HUES6 (cell line): ENCODE results near the gene COL5A3.

ENCODE experiments used
- H3K27ac ChIP-seq: 2 replicates; pipeline ENCODE4 v1.7.0; 2013; ENCODE audit warnings: low read depth, mild to moderate bottlenecking, low read length, inconsistent platforms
- H3K27me3 ChIP-seq: 2 replicates; pipeline ENCODE4 v1.6.1; 2013; ENCODE audit warnings: low read length; ENCODE audit not compliant: control insufficient read depth, insufficient read depth
- H3K36me3 ChIP-seq: 2 replicates; pipeline ENCODE4 v1.6.1; 2013; ENCODE audit warnings: low read length; ENCODE audit not compliant: control insufficient read depth, insufficient read depth
- H3K4me1 ChIP-seq: 2 replicates; pipeline ENCODE4 v1.6.1; 2013; ENCODE audit warnings: low read length; ENCODE audit not compliant: control insufficient read depth, insufficient read depth
- H3K4me3 ChIP-seq: 2 replicates; pipeline ENCODE4 v1.5.1; 2013; ENCODE audit warnings: low read depth, low read length
- H3K9ac ChIP-seq: one replicate; pipeline ENCODE4 v1.6.1; 2013; ENCODE audit warnings: mild to moderate bottlenecking, low read length
- H3K9me3 ChIP-seq: 2 replicates; pipeline ENCODE4 v1.6.1; 2013; ENCODE audit warnings: low read depth, low read length; ENCODE audit not compliant: control insufficient read depth, insufficient read depth

COL5A3 gene

GRCh38 chr19:10010247-10010691, at the start of gene COL5A3:
Gene COL5A3 (minus strand): TSS chr19:10010504. CDS start chr19:10010385, 119 bp downstream.
- H3K9ac ChIP-seq: no peak within 1 kb of the TSS
- no peaks in the 10 kb centered on the region for H3K9me3 ChIP-seq
- H3K36me3 ChIP-seq: no peaks in the 10 kb centered on the region
- H3K4me3 ChIP-seq: peak within 1 kb of the TSS; percentile 50
- peaks cover 13% of the 10 kb centered on the region for H3K4me1 ChIP-seq
- H3K27me3 ChIP-seq: peaks cover 58% of the 10 kb centered on the region
- H3K27ac ChIP-seq: no peak within 1 kb of the TSS

GRCh38 chr19:10052602-10053360, 42.5 kb upstream of the COL5A3 start:
- Histone ChIP-seq H3K27ac (no peak overlapping the region), H3K27me3 (peaks cover 38% of the 10 kb centered on the region; the same call in 1 of the 2 replicates), H3K4me3 (no peak overlapping the region), H3K4me1 (no peaks in the 10 kb centered on the region), H3K9ac (no peak overlapping the region), H3K9me3 (no peaks in the 10 kb centered on the region), H3K36me3 (no peaks in the 10 kb centered on the region)

GRCh38 chr19:10049626-10050025, 39.3 kb upstream of the COL5A3 start:
- Histone ChIP-seq H3K4me1 (no peaks in the 10 kb centered on the region), H3K9me3 (peaks cover 6% of the 10 kb centered on the region; the same call in 1 of the 2 replicates), H3K9ac (no peak overlapping the region), H3K27me3 (peaks cover 38% of the 10 kb centered on the region), H3K4me3 (no peak overlapping the region), H3K27ac (no peak overlapping the region), H3K36me3 (no peaks in the 10 kb centered on the region)

- Histone ChIP-seq H3K4me1 (no peaks in the 10 kb centered on the region), H3K27ac (no peak overlapping the region), H3K36me3 (no peaks in the 10 kb centered on the region), H3K4me3 (no peak overlapping the region), H3K9ac (no peak overlapping the region), H3K27me3 (peaks cover 48% of the 10 kb centered on the region), H3K9me3 (peaks cover 44% of the 10 kb centered on the region; the same call in 1 of the 2 replicates)
Observed at GRCh38 chr19:10045371-10045770, 35.1 kb upstream of the COL5A3 start.

GRCh38 chr19:10044390-10044789, 34.1 kb upstream of the COL5A3 start:
- H3K27ac ChIP-seq: no peak overlapping the region
- H3K9me3 ChIP-seq: peaks cover 44% of the 10 kb centered on the region; the same call in 1 of the 2 replicates
- H3K27me3 ChIP-seq: peaks cover 44% of the 10 kb centered on the region
- no peak overlapping the region for H3K4me3 ChIP-seq
- no peaks in the 10 kb centered on the region for H3K36me3 ChIP-seq
- no peak overlapping the region for H3K9ac ChIP-seq
- H3K4me1 ChIP-seq: no peaks in the 10 kb centered on the region

GRCh38 chr19:10043286-10043927, 33.1 kb upstream of the COL5A3 start:
- H3K27me3 ChIP-seq: peaks cover 54% of the 10 kb centered on the region
- peaks cover 44% of the 10 kb centered on the region; the same call in 1 of the 2 replicates for H3K9me3 ChIP-seq
- H3K36me3 ChIP-seq: no peaks in the 10 kb centered on the region
- H3K4me1 ChIP-seq: no peaks in the 10 kb centered on the region
- no peak overlapping the region for H3K9ac ChIP-seq
- H3K4me3 ChIP-seq: no peak overlapping the region
- H3K27ac ChIP-seq: no peak overlapping the region

GRCh38 chr19:10037809-10038208, 27.5 kb upstream of the COL5A3 start:
- H3K27me3 ChIP-seq: peaks cover 68% of the 10 kb centered on the region
- no peak overlapping the region for H3K4me3 ChIP-seq
- no peaks in the 10 kb centered on the region for H3K36me3 ChIP-seq
- no peak overlapping the region for H3K27ac ChIP-seq
- no peak overlapping the region for H3K9ac ChIP-seq
- no peaks in the 10 kb centered on the region for H3K4me1 ChIP-seq
- peaks cover 22% of the 10 kb centered on the region; the same call in 1 of the 2 replicates for H3K9me3 ChIP-seq

GRCh38 chr19:10037367-10037766, 27.1 kb upstream of the COL5A3 start:
- Histone ChIP-seq H3K36me3 (no peaks in the 10 kb centered on the region), H3K9me3 (peaks cover 18% of the 10 kb centered on the region; the same call in 1 of the 2 replicates), H3K4me3 (no peak overlapping the region), H3K9ac (no peak overlapping the region), H3K4me1 (no peaks in the 10 kb centered on the region), H3K27me3 (peaks cover 67% of the 10 kb centered on the region), H3K27ac (no peak overlapping the region)

GRCh38 chr19:10036601-10037071, 26.3 kb upstream of the COL5A3 start:
- H3K36me3 ChIP-seq: no peaks in the 10 kb centered on the region
- H3K4me1 ChIP-seq: no peaks in the 10 kb centered on the region
- peaks cover 66% of the 10 kb centered on the region for H3K27me3 ChIP-seq
- H3K9ac ChIP-seq: no peak overlapping the region
- peaks cover 11% of the 10 kb centered on the region; the same call in 1 of the 2 replicates for H3K9me3 ChIP-seq
- no peak overlapping the region for H3K27ac ChIP-seq
- no peak overlapping the region for H3K4me3 ChIP-seq

- Histone ChIP-seq H3K36me3 (no peaks in the 10 kb centered on the region), H3K4me3 (no peak overlapping the region), H3K27me3 (peaks cover 59% of the 10 kb centered on the region), H3K9ac (no peak overlapping the region), H3K4me1 (0 out of 2 replicates have a peak, but pooled peaks cover 3% of the 10 kb centered on the region), H3K27ac (no peak overlapping the region), H3K9me3 (no peaks in the 10 kb centered on the region)
Observed at GRCh38 chr19:10033614-10034013, 23.3 kb upstream of the COL5A3 start.
